Measurements from ENCODE around the gene BTG1. TPM values are rescaled to one million over a fixed set of nuclear protein-coding genes. Genes with fewer than 3 reads are reported as not detected.

The BTG1 gene, protein sequence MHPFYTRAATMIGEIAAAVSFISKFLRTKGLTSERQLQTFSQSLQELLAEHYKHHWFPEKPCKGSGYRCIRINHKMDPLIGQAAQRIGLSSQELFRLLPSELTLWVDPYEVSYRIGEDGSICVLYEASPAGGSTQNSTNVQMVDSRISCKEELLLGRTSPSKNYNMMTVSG
- total RNA-seq, result 66.9 TPM
- long read RNA-seq, full-length matches to known transcripts, result 56 of 57 reads
- long read RNA-seq, partial matches to known transcripts, result 0 of 57 reads
- long read RNA-seq, other reads (novel, unspliced or antisense), result 1 of 57 reads

DNA sequence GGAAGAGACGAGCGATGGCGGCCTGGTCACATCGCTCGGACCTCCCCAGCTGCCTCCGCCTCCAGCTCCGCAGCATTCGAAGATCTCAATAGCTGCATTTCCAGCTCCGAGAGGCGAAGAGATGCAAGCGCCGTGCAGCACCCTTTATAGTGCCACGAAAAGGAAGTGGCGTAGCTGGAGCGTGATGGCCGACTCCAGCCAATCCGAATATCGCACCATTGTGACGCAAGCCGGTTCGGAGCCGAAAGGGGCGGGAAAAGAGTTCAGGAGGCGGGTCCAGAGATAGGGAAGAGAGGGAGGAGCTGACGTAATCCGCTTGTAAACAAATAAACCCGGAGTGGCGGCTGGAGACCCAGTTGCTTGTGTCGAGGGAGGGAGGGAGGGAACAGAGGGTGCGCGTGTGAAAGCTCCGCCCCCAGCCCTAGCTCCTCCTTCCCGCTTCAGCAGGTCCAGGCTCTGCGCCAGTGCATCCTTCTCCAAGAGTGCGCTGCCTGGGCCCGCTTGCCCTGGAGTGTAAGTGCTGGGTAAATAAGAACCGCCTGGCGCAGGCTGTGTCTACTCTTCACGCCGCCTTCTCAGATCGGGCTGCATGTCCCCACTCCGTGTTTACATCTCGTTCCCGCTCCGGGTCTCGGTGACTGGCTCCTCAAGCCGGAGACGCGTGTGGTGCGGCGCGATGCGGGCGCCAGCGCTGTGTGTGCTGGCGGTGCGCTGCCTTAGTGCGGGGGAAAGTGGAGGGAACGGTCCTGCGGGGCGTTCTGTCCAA lies at the start of gene BTG1:
Gene BTG1 (minus strand): TSS at position 116 of the 766 bp plus-strand sequence. CDS start 311 bp downstream, outside the sequence.
- DNase-seq (ENCODE audit: missing footprints) (peak; percentile 98), ATAC-seq (peak; percentile 91)
- intact Hi-C loops (cut with DNase I), result loop anchor here (2.0 to 5.0 kb wide), 7 partner anchors 99 to 764 kb away; no protein-coding TSS in a partner anchor

DNA sequence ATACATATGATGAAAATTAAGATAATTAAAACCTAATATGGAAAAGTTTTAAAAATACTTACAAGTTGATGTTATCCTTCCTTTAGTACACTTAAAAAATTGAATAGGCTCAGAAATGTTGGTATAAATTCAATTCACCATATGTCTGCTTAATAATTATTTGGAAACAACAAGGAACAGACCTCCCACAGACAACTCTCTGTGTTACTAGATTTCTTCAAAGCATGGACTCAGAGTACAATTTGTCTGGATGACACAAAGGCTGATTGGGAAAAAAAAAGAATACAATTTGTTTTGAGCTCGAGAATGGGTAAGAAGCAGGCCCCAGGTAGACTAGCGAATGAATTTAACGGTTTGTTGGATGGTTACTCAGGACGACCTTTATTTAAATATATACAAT lies 48.9 kb upstream of the BTG1 start:
- no peak for DNase-seq (ENCODE audit: missing footprints)
- intact Hi-C loops (cut with DNase I), result no loop called here
- no peak for ATAC-seq

DNA sequence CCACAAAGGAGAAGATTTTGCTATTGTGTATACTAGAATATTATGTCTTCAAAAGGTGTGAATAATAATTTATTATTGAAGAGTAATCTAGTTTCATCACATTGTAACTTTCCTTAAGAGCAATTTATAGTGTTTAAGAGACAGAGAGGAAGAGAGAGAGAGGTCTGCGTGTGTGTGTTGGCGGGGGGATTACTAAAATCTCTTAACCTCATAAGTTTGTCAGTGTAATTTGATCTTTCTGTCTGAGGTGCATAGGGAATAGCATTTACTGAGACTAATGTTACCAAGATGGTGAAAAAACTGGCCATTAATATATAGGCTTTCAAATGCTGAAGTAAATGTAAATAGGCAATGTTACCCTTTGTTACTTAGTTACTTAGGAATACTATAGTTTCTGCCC lies 48.2 kb upstream of the BTG1 start:
- no peak for ATAC-seq
- DNase-seq (ENCODE audit: missing footprints), result no peak
- intact Hi-C loops (cut with DNase I), result no loop called here

DNA sequence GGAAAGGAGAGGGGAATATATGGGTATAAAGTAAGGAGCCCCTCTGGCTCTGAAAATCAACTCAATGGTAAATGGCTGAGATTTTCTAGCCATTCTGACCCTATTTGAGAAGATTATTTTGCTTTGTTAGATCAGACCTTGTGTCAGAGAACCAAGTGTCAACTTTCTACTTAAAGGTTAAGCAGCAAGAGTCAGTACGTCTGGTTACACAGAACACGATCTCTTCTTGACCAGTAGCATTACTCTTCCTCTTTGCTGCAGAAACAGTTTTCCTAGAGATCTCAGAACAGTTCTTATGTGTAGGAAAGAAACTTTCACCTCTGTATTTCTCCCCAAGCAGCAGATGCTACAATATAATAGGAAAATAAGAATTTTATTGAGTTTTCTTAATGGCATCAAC lies 47.4 kb upstream of the BTG1 start:
- intact Hi-C loops (cut with DNase I), result no loop called here
- ATAC-seq, result no peak
- no peak for DNase-seq (ENCODE audit: missing footprints)

DNA sequence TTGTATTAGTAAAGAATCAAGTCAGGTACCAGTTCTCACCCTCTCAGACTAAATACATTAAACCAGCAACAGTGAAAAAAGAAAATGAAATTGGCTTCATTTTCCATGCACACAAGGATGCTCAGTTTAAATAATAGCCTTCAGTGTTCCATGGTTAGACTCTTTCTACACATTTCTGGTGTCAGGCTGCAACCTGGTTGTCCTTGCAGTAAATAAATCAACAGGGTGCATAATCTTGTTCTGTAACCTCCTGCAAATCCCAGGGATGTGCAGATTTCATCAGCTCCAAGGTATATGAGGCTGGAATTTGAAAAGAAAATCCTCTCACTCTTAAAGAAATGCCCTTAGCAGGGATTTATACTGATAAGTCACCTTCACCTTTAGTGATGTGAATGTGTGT lies 46.7 kb upstream of the BTG1 start:
- no peak for ATAC-seq
- intact Hi-C loops (cut with DNase I), result no loop called here
- no peak for DNase-seq (ENCODE audit: missing footprints)

DNA sequence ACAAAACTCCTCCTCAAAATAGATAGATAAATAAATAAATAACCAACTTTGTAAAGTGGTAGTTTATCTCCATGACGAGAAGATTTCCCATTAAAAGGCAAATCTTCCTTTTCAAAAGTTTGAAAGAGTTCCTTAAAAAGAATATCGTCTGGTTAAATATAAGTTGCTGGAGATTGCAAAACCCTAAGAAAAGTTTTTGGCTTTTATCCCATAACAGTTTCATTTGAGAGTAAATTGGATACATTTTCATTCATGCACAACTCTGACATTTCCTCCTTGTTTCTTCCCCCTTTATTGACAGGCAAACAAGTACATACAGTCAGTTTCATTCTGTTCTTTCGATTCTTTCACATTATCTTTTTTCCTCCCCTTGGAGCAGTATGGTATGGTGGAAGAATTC lies 45.4 kb upstream of the BTG1 start:
- no peak for ATAC-seq
- intact Hi-C loops (cut with DNase I), result no loop called here
- no peak for DNase-seq (ENCODE audit: missing footprints)

DNA sequence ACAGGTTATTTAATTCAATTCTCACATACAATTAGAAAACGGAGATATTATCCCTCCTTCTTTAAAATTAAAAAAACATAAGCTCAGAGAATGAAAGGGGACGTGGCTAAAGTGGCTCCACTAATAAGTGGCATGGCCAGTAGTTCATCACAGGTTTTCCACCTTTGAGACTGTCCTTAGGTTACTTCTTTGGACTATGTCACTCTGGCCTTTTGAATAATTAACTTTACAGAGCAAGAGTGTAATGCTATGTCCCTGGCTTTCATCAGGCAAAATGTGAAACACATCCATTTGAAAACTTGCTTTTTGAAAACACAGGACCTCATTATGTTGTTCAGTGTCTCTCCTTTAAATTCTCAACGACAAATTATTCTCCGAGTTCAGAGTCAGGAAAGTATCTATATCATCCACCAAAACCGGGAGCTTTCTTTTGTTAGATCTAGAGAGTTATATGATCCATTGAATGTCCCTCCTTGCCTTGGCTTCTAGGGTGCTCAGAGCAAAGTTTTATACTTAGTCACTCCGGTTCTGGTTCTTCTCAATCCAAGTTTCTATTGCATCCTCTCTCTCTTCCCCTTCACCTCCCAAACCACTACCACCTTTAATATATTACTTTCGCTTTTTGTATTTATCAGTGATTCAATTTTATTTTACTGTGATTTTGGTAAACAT lies 43.0 kb upstream of the BTG1 start:
- no peak for ATAC-seq
- DNase-seq (ENCODE audit: missing footprints), result no peak
- intact Hi-C loops (cut with DNase I), result no loop called here

DNA sequence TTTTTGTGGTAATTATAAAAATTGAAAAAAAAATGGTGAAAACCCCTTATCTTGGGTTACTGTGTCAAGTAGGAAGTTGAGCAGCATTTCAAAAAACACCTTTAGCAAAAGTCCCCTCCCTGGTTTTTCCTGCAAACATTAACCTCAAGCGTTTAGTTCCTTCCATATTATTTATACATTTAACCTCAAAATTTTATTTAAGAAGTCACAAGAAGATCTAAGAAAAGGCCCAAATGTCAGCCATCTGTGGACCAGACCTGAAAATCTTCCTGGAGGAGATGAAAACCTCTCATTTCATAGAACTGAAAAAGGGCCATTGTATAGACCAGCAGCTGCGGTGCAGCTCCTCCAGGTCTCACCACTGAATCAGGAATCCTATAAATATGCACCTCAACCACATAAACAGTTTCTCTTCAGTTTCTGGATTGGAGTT lies 40.4 kb upstream of the BTG1 start:
- DNase-seq (ENCODE audit: missing footprints) (no peak), ATAC-seq (no peak)
- intact Hi-C loops (cut with DNase I), result no loop called here

DNA sequence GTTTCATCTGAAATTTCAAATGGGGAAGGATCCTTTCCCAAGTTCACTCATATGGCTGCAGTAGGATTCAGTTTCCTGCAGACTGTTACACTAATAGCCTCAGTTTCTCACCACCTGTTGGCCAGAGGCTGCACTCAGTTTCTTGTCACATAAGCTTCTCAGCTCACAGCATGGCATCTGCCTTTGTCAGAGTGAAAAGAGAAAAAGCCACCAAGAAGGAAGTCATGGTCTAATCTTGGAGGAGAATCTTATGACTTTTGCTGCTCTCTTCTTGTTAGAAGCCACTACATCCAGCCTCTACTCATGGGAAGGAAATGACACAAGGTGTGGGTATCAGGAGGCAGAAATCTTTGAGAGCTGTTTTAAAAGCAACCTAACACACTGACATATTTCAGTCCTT lies 39.4 kb upstream of the BTG1 start:
- no peak for DNase-seq (ENCODE audit: missing footprints)
- intact Hi-C loops (cut with DNase I), result no loop called here
- ATAC-seq, result no peak

DNA sequence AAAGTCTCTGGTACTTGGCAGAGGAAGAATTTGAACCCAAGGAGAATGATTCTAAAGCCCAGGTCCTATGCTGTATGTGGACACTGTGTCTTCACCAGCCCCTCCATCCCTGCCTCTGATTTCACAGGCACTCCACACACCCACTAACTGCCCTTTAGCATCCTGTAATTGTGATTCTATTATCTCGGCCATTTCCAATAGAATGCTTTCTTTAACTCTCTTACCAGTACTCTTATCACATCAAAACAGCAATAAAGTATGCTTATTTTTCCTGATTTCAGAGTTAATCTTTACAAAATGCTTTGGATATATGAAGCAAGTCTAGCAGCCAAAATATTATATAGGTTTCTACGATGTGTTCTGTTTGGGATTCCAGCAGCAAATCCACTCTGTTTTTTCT lies 37.9 kb upstream of the BTG1 start:
- intact Hi-C loops (cut with DNase I), result no loop called here
- ATAC-seq, result no peak
- no peak for DNase-seq (ENCODE audit: missing footprints)

DNA sequence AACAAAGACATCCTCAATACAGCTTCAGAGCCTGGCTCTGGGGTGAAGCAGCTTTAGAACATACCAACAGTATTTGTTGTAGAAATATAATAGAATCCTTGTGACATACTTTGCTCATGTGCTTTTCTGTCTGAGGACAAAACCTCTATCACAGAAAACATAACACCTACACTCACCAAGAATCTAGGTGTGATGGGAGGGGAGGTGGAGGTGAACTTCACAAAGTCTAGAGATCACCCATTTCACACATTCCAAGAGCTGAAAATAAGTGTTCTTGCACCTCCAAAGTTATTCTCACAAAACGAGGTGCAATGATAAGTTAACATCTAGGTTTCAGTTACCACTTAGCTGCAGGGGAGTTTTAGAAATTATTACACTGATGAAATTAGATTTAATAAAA lies 32.7 kb upstream of the BTG1 start:
- intact Hi-C loops (cut with DNase I), result loop anchor here (5.0 kb wide), 1 partner anchor 34 kb away; no protein-coding TSS in a partner anchor
- no peak for ATAC-seq
- DNase-seq (ENCODE audit: missing footprints), result no peak

DNA sequence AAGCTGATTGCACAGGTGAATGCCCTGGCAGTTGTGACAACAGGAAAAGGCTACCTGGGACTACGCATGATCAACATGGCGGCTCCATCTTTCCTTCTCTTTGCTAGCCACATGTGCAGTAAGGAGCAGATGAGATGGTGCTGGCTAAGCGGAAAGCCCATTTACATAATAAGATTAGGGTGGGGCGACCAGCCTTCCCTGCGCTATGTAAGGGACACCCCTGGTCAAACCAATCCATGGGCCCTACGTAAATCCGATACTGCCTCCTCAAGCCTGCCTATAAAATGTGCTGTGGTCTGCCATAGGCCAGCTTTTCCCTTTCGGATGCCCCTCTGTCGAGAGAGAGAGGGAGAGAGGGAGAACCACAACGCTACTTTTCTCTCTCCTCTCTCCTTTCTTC lies 31.0 kb upstream of the BTG1 start:
- intact Hi-C loops (cut with DNase I), result loop anchor here (5.0 kb wide), 1 partner anchor 36 kb away; no protein-coding TSS in a partner anchor
- no peak for DNase-seq (ENCODE audit: missing footprints)
- no peak for ATAC-seq

DNA sequence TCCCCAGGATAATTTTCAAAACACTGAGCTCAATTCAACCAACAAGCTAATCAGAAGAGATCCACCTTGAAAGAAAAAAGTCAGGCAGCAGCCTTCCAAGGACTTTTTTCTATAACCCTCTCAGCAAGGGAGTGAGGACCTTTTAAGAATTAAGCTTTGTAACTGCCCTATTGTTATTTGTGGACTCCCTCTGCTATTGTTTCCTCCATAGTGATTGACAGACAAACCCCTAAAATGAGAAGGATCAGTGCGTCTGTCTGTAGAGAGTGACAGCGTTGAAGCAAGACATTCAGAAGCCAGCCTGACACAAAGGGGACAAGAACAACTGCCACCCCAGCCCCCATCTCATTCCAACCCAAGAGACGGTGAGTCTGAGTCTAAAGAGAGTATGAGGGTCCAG lies 30.3 kb upstream of the BTG1 start:
- DNase-seq (ENCODE audit: missing footprints) (no peak), ATAC-seq (no peak)
- intact Hi-C loops (cut with DNase I), result loop anchor here (5.0 kb wide), 1 partner anchor 36 kb away; no protein-coding TSS in a partner anchor

DNA sequence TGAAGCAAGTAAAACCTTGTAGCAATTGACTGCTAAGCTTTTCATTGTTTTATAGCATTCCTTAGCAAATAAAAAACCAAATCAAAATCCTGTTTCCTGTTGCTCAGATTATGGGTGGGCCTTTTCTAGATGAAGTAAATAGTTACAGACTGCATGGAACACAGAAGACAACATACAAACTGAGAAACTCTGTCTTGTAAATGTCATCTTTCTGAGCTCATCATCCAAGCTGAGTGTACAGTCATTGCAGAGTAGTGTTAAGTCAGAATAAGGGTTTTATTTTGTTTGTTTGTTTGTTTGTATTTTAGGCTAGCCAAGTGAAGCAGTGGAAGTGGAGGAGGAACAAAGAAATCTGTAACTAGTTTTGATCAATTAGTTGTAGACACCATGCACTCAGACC lies 24.4 kb upstream of the BTG1 start:
- no peak for DNase-seq (ENCODE audit: missing footprints)
- intact Hi-C loops (cut with DNase I), result no loop called here
- no peak for ATAC-seq

DNA sequence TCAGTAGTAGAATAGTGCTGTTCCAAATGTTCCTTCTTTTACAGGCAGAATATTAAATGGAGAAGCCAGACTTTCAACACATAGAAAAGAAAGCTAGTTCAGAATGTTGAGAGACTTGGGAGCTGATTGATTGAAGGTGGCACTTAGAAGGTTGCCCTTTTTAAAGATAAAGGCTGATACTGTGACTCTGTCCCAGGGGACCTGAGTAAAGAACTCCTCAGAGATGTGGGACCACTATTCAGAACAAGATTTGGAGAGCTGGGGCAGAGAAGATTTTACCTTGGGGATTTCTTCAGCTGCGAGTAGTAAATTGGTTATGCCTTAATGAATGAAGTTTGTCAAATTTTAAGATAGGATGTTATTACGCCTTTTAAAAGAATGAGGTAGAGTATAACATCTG lies 21.4 kb upstream of the BTG1 start:
- no peak for DNase-seq (ENCODE audit: missing footprints)
- intact Hi-C loops (cut with DNase I), result no loop called here
- ATAC-seq, result no peak

DNA sequence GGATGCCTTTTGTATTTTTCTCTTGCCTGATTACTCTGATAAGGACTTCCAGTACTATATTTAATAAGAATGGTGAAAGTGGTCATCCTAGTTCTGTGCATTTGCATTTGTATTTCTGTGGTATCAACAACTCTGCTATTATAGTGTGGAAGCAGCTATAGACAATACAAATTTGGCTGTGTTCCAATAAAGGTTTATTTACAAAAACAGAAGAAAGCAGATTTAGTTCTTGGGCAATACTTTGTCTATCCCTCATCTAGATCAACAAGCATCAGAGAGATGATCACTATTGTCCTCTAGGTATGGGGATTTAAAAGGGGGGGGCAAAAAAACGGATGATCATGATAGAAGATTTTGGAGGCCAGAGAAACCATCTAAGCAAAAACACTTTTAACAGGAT lies 19.1 kb upstream of the BTG1 start:
- DNase-seq (ENCODE audit: missing footprints) (no peak), ATAC-seq (no peak)
- intact Hi-C loops (cut with DNase I), result no loop called here

DNA sequence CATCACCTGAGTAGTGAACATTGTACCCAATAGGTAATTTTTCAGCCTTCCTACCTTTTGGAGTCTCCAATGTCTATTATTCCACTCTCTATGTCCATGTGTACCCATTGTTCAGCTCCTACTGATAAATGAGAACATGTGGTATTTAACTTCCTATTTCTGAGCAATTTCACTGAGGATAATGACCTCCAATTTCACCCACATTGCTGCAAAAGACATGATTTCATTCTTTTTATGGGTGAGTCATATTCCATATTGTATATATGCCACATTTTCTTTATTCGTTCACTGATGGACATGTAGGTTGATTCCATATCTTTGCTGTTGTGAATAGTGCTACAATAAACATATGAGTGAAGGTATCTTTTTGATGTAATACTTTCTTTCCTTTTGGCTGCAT lies 16.4 kb upstream of the BTG1 start:
- intact Hi-C loops (cut with DNase I), result no loop called here
- ATAC-seq, result no peak
- no peak for DNase-seq (ENCODE audit: missing footprints)

DNA sequence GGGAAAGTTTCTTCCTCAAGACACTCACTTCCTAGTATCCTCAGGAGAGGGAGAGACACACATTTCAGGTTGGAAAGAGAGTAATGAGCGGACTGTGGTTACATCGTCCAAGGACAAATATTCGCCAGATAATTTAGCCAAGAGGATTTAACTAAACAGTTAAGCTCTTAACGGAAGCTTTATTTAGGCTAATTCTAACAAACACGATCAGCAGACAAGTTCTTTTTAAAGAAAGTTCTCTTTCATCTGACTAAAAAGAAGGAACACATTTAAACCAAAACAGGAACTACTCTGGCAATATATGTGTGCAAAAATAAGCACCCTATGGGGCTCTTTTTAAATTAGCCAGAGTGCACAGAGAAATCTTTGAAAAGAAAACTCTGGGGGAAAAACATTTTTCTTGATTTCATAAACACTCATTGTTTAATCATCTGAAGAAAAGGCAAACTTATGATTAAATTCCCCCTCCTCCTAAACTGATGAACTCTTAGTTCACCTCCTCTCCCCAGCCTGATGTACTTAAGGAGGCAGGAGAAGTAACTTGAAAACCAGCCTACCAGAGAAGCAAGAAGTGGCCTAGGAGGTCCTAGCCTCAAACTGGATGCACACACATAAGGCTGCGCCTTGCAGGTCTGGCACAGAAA lies 13.3 kb upstream of the BTG1 start:
- ATAC-seq, result no peak
- intact Hi-C loops (cut with DNase I), result no loop called here
- no peak for DNase-seq (ENCODE audit: missing footprints)

DNA sequence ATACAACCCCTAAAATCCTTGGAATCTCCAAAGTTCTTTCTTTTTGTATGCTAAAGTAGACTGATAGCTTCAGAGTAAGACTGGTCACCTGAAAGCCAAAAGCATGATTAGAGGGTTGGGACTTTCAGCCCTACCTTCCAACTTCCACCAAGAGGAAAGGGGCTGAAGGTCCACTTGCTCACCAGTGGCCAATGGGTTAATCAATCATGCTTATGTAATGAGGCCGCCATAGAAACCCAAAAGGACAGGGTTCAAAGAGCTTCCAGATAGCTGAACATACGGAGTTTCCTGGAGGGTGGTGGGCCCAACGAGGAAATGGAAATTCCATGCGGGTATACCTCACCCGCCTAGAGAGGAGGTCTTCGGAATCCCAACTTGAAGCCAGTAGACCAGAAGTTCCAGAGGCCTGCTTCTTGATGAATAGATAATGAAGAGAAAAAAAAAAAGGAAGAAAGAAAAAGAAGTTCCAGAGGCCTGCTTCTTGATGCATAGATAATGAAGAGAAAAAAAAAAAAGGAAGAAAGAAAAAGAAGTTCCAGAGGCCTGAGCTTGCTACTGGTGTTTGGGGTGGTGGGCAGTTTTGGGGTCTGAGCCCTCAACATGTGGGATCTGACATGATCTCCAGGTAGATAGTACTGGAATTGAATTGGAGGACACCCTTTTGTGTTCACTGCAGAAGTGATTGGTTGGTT lies 11.2 kb upstream of the BTG1 start:
- no peak for ATAC-seq
- intact Hi-C loops (cut with DNase I), result no loop called here
- no peak for DNase-seq (ENCODE audit: missing footprints)

Data from Right ventricle myocardium inferior (tissue), 1 donor.